HepG2 (cell line): ENCODE measurements around the gene OPRL1. TPM values are rescaled to one million over a fixed set of nuclear protein-coding genes. Genes with fewer than 3 reads are reported as not detected.
A peak's percentile ranks its signal among the peaks of the same experiment; 100 is the strongest.

Experiments used
- BCL3 ChIP-seq: sonication (generic); formaldehyde crosslinking; IDR thresholded peaks from 2 replicates; pipeline ENCODE4 v1.5.1; 2020; ENCODE audit warnings: mild to moderate bottlenecking, missing genetic modification reagents, moderate library complexity
- HOMEZ ChIP-seq: IDR thresholded peaks from 2 replicates; pipeline ENCODE4 v1.6.1; 2016; ENCODE audit warnings: low read depth
- SNAPC4 ChIP-seq: sonication (generic); formaldehyde crosslinking; IDR thresholded peaks from 2 replicates; pipeline ENCODE4 v1.4.0; 2020; ENCODE audit warnings: mild to moderate bottlenecking, missing genetic modification reagents
- SRSF9 ChIP-seq: fragments of 200-400 bp; formaldehyde crosslinking; IDR thresholded peaks from 2 replicates; pipeline ENCODE4 v1.6.1; 2018; ENCODE audit warnings: borderline replicate concordance, mild to moderate bottlenecking, low read depth, low read length; ENCODE audit not compliant: insufficient read depth, poor library complexity, severe bottlenecking
- TAF15 ChIP-seq: fragments of 200-400 bp; formaldehyde crosslinking; IDR thresholded peaks from one replicate; pipeline ENCODE4 v1.6.1; 2018; ENCODE audit warnings: mild to moderate bottlenecking, low read depth, low read length; ENCODE audit not compliant: poor library complexity, severe bottlenecking
- ZFP37 ChIP-seq: sonication (generic); formaldehyde crosslinking; IDR thresholded peaks from 2 replicates; pipeline ENCODE4 v1.4.0; 2020; ENCODE audit warnings: missing genetic modification reagents, borderline replicate concordance
- ZNF772 ChIP-seq: sonication (generic); formaldehyde crosslinking; IDR thresholded peaks from 2 replicates; pipeline ENCODE4 v1.5.0; 2020; ENCODE audit warnings: mild to moderate bottlenecking, missing genetic modification reagents
- ZZZ3 ChIP-seq: sonication (generic); formaldehyde crosslinking; IDR thresholded peaks from 2 replicates; pipeline ENCODE4 v1.4.0; 2020; ENCODE audit warnings: missing genetic modification reagents, mild to moderate bottlenecking, borderline replicate concordance
- polyA plus RNA-seq, 8 experiments: library from polyadenylated mRNA; depleted of rRNA in 3 of 8; stranded (reverse) in 7 of 8; unstranded in 1 of 8; fragments of >200 nt; fragmentation: Illumina TruSeq in 4 of 8; extraction: Trizol in 4 of 8; gene quantifications; 2 replicates each; pipeline versions ENCODE4 v1.2.1 to v1.2.3, GENCODE V29; 2011 to 2016; ENCODE audit warnings: low read depth in 4 of 8, missing spikeins in 1 of 8, mixed read lengths in 1 of 8; ENCODE audit not compliant: insufficient read depth in 1 of 8
- total RNA-seq, 5 experiments: library from RNA; depleted of rRNA; stranded (reverse); fragments of >200 nt; fragmentation: Illumina TruSeq; extraction: Trizol; gene quantifications; 2 replicates each; pipeline ENCODE4 v1.2.3, GENCODE V29; 2016; ENCODE audit warnings: low read depth in 1 of 5
- TF ChIP-seq, protein P1 (sequence below): sonication (generic); formaldehyde crosslinking; IDR thresholded peaks from 2 replicates; pipeline ENCODE4; 2020; ENCODE audit warnings: missing genetic modification reagents, mild to moderate bottlenecking, borderline replicate concordance
- TF ChIP-seq, protein P2 (sequence below): sonication (generic); formaldehyde crosslinking; IDR thresholded peaks from 2 replicates; pipeline ENCODE4 v1.8.1; 2023; ENCODE audit warnings: mild to moderate bottlenecking, missing genetic modification reagents
- TF ChIP-seq, protein P3 (sequence below): sonication (generic); formaldehyde crosslinking; IDR thresholded peaks from 2 replicates; pipeline ENCODE4 v1.4.0; 2020; ENCODE audit warnings: missing genetic modification reagents

Gene OPRL1
- total and polyA plus RNA-seq, 2 of the 13 experiments (the other 11 are each of a cell fraction or from before 2014, with no cell fraction given): 0.35 to 0.71 TPM

- TF ChIP-seq, protein P1, sequence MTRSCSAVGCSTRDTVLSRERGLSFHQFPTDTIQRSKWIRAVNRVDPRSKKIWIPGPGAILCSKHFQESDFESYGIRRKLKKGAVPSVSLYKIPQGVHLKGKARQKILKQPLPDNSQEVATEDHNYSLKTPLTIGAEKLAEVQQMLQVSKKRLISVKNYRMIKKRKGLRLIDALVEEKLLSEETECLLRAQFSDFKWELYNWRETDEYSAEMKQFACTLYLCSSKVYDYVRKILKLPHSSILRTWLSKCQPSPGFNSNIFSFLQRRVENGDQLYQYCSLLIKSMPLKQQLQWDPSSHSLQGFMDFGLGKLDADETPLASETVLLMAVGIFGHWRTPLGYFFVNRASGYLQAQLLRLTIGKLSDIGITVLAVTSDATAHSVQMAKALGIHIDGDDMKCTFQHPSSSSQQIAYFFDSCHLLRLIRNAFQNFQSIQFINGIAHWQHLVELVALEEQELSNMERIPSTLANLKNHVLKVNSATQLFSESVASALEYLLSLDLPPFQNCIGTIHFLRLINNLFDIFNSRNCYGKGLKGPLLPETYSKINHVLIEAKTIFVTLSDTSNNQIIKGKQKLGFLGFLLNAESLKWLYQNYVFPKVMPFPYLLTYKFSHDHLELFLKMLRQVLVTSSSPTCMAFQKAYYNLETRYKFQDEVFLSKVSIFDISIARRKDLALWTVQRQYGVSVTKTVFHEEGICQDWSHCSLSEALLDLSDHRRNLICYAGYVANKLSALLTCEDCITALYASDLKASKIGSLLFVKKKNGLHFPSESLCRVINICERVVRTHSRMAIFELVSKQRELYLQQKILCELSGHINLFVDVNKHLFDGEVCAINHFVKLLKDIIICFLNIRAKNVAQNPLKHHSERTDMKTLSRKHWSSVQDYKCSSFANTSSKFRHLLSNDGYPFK: no peak
- TF ChIP-seq ZFP37 (CRISPR knock-in tag) (no peak), ZZZ3 (no peak; the same call in 1 of the 2 replicates), HOMEZ (CRISPR knock-in tag) (no peak), SNAPC4 (no peak), BCL3 (CRISPR knock-in tag) (no peak; the same call in 1 of the 2 replicates), ZNF772 (CRISPR knock-in tag) (peak; percentile 64; the same call in 1 of the 2 replicates), TAF15 (peak; percentile 48), SRSF9 (no peak)
- TF ChIP-seq, protein P2, sequence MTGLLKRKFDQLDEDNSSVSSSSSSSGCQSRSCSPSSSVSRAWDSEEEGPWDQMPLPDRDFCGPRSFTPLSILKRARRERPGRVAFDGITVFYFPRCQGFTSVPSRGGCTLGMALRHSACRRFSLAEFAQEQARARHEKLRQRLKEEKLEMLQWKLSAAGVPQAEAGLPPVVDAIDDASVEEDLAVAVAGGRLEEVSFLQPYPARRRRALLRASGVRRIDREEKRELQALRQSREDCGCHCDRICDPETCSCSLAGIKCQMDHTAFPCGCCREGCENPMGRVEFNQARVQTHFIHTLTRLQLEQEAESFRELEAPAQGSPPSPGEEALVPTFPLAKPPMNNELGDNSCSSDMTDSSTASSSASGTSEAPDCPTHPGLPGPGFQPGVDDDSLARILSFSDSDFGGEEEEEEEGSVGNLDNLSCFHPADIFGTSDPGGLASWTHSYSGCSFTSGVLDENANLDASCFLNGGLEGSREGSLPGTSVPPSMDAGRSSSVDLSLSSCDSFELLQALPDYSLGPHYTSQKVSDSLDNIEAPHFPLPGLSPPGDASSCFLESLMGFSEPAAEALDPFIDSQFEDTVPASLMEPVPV (CRISPR knock-in tag): no peak
- TF ChIP-seq, protein P3, sequence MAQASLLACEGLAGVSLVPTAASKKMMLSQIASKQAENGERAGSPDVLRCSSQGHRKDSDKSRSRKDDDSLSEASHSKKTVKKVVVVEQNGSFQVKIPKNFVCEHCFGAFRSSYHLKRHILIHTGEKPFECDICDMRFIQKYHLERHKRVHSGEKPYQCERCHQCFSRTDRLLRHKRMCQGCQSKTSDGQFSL (CRISPR knock-in tag): peak; percentile 66
Measured at GRCh38 chr20:64042054-64042781, 37.7 kb upstream of the OPRL1 start (continued).
